ENCODE measurements around the gene ARHGEF17. TPM values are rescaled to one million over a fixed set of nuclear protein-coding genes. Genes with fewer than 3 reads are reported as not detected.

The ARHGEF17 gene
- total and polyA plus RNA-seq, 3 donors from 2014 or later = 29.4 to 58.5 (median 50.1) TPM

GRCh38 chr11:73390601-73391565, 82.8 kb downstream of the ARHGEF17 start:
- H3K36me3 ChIP-seq (ENCODE audit: low read depth, missing control alignments) = no peaks in the 10 kb centered on the region
- 94 to 97% methylated on average over 5 to 12 of the region's 12 CpGs for WGBS, 2 donors
- no peaks in the 10 kb centered on the region for H3K27me3 ChIP-seq
- intact Hi-C loops (cut with DNase I; ENCODE audit: low total_unique reads) = loop anchor here (10.0 kb wide), 2 partner anchors 46 to 264 kb away; no protein-coding TSS in a partner anchor
- no peak for DNase-seq
- TF ChIP-seq CTCF (IDR thresholded peaks at IDR 0.05) = no peak
- TF ChIP-seq POLR2A (IDR thresholded peaks at IDR 0.05) = no peak
- H3K4me3 ChIP-seq = no peak overlapping the region
- no peaks in the 10 kb centered on the region for H3K9me3 ChIP-seq
- no peak overlapping the region for H3K27ac ChIP-seq
- no peaks in the 10 kb centered on the region for H3K4me1 ChIP-seq

- Histone ChIP-seq H3K9me3 (no peaks in the 10 kb centered on the region), H3K27me3 (no peaks in the 10 kb centered on the region), H3K4me3 (no peak overlapping the region), H3K27ac (no peak overlapping the region), H3K4me1 (no peaks in the 10 kb centered on the region), H3K36me3 (ENCODE audit: low read depth, missing control alignments) (no peaks in the 10 kb centered on the region)
- intact Hi-C loops (cut with DNase I; ENCODE audit: low total_unique reads) = loop anchor here (10.0 kb wide), 2 partner anchors 47 to 263 kb away; no protein-coding TSS in a partner anchor
- no peak for TF ChIP-seq CTCF (IDR thresholded peaks at IDR 0.05)
- TF ChIP-seq POLR2A (IDR thresholded peaks at IDR 0.05) = no peak
- 93 to 95% methylated on average over 9 to 10 of the region's 10 CpGs for WGBS, 2 donors
- DNase-seq = no peak
These were observed 83.6 kb downstream of the ARHGEF17 start for GRCh38 chr11:73391665-73392064.

- H3K4me1 ChIP-seq = no peaks in the 10 kb centered on the region
- H3K27me3 ChIP-seq = no peaks in the 10 kb centered on the region
- H3K4me3 ChIP-seq = no peak overlapping the region
- H3K9me3 ChIP-seq = no peaks in the 10 kb centered on the region
- H3K27ac ChIP-seq = no peak overlapping the region
- intact Hi-C loops (cut with DNase I; ENCODE audit: low total_unique reads) = loop anchor here (10.0 kb wide), 2 partner anchors 48 to 262 kb away; no protein-coding TSS in a partner anchor
- H3K36me3 ChIP-seq (ENCODE audit: low read depth, missing control alignments) = no peaks in the 10 kb centered on the region
- 94% methylated on average over 12 to 31 of the region's 31 CpGs for WGBS, 2 donors
- no peak for DNase-seq
- TF ChIP-seq CTCF (IDR thresholded peaks at IDR 0.05) = no peak
- no peak for TF ChIP-seq POLR2A (IDR thresholded peaks at IDR 0.05)
These were observed 84.3 kb downstream of the ARHGEF17 start for GRCh38 chr11:73392108-73393010.

GRCh38 chr11:73393011-73393380, 84.9 kb downstream of the ARHGEF17 start:
- WGBS, 2 donors = 76 to 82% methylated on average over 5 to 7 of the region's 7 CpGs
- H3K4me1 ChIP-seq = no peaks in the 10 kb centered on the region
- TF ChIP-seq CTCF (IDR thresholded peaks at IDR 0.05) (no peak), POLR2A (IDR thresholded peaks at IDR 0.05) (no peak)
- no peak overlapping the region for H3K4me3 ChIP-seq
- H3K27me3 ChIP-seq = no peaks in the 10 kb centered on the region
- no peak for DNase-seq
- no peaks in the 10 kb centered on the region for H3K9me3 ChIP-seq
- no peak overlapping the region for H3K27ac ChIP-seq
- H3K36me3 ChIP-seq (ENCODE audit: low read depth, missing control alignments) = no peaks in the 10 kb centered on the region
- intact Hi-C loops (cut with DNase I; ENCODE audit: low total_unique reads) = loop anchor here (10.0 kb wide), 2 partner anchors 48 to 262 kb away; no protein-coding TSS in a partner anchor

Measured in testis (tissue), 3 donors.